HUES6 (cell line): Measurements from ENCODE around the gene BAX.
"Not testable (repeated sequence)": the region's sequence is repeated elsewhere in the genome, so short reads cannot be mapped to it uniquely, and the experiment has no call there.

Experiments used
- H3K27ac ChIP-seq: 2 replicates; pipeline ENCODE4 v1.7.0; 2013; ENCODE audit warnings: low read depth, mild to moderate bottlenecking, low read length, inconsistent platforms
- H3K27me3 ChIP-seq: 2 replicates; pipeline ENCODE4 v1.6.1; 2013; ENCODE audit warnings: low read length; ENCODE audit not compliant: control insufficient read depth, insufficient read depth
- H3K36me3 ChIP-seq: 2 replicates; pipeline ENCODE4 v1.6.1; 2013; ENCODE audit warnings: low read length; ENCODE audit not compliant: control insufficient read depth, insufficient read depth
- H3K4me1 ChIP-seq: 2 replicates; pipeline ENCODE4 v1.6.1; 2013; ENCODE audit warnings: low read length; ENCODE audit not compliant: control insufficient read depth, insufficient read depth
- H3K4me3 ChIP-seq: 2 replicates; pipeline ENCODE4 v1.5.1; 2013; ENCODE audit warnings: low read depth, low read length
- H3K9ac ChIP-seq: one replicate; pipeline ENCODE4 v1.6.1; 2013; ENCODE audit warnings: mild to moderate bottlenecking, low read length
- H3K9me3 ChIP-seq: 2 replicates; pipeline ENCODE4 v1.6.1; 2013; ENCODE audit warnings: low read depth, low read length; ENCODE audit not compliant: control insufficient read depth, insufficient read depth

BAX gene

DNA sequence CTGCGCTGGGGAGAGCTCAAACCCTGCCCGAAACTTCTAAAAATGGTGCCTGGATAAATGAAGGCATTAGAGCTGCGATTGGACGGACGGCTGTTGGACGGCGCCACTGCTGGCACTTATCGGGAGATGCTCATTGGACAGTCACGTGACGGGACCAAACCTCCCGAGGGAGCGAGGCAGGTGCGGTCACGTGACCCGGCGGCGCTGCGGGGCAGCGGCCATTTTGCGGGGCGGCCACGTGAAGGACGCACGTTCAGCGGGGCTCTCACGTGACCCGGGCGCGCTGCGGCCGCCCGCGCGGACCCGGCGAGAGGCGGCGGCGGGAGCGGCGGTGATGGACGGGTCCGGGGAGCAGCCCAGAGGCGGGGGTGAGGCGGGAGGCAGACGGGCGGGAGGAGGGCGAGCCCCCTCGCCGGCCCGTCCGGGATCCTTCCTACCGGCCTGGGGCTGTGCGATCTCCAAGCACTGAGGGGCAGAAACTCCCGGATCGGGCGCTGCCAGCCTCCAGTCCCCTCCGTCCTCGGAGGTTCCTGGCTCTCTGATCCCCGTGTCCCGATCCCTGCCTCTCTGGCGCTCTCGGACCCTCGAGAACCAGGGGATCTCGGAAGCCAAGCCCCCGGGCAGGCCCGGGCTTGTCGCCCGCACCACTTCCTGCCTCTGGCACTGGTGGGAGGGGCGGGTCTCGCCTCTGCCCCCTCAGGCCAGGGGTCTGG is at the start of gene BAX:
Gene BAX, plus strand, starts transcription at position 281 of the 713 bp plus-strand sequence. Its CDS starts 54 bp downstream, at position 335.
- Histone ChIP-seq H3K4me3 (peak within 1 kb of the TSS; percentile 92), H3K9ac (peak within 1 kb of the TSS; percentile 99), H3K27me3 (no peaks in the 10 kb centered on the region), H3K4me1 (peaks cover 10% of the 10 kb centered on the region), H3K36me3 (peaks cover 27% of the 10 kb centered on the region), H3K9me3 (no peaks in the 10 kb centered on the region), H3K27ac (peak within 1 kb of the TSS; percentile 96)

DNA sequence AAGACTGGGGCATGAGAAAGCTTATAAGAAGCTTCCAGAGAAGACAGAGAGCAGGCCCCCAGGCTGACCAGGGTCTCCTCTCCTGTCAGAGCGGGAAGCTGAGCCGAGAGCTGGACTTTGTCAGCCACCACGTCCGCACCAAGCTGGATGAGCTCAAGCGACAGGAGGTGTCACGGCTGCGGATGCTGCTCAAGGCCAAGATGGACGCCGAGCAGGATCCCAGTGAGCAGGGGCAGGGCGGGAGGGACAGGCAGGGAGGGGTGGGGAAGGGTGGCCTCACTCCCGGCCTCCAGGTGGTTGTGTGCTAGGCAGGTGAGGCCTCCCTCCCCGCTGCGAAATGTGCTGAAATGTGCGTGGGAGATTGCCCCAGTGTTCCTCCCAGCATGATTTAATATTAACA is 49.0 kb upstream of the BAX start:
- Histone ChIP-seq H3K27me3 (no peaks in the 10 kb centered on the region), H3K27ac (no peak overlapping the region), H3K36me3 (peaks cover 58% of the 10 kb centered on the region), H3K4me3 (no peak overlapping the region), H3K9ac (no peak overlapping the region), H3K9me3 (no peaks in the 10 kb centered on the region), H3K4me1 (no peaks in the 10 kb centered on the region)

DNA sequence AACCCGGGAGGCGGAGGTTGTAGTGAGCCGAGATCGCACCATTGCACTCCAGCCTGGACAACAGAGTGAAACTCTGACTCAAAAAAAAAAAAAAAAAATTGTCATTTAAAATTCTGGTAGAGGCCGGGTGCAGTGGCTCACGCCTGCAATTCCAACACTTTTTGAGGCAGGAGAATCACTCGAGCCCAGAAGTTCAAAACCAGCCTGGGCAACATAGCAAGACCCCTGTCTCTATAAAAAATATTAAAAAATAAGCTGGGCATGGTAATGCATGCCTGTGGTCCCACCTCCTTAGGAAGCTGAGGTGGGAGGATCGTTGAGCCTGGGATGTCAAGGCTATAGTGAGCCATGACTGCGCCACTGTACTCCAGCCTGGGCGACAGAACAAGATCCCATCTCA is 48.4 kb upstream of the BAX start:
- H3K27me3 ChIP-seq = no peaks in the 10 kb centered on the region
- no peak overlapping the region for H3K27ac ChIP-seq
- H3K9me3 ChIP-seq = no peaks in the 10 kb centered on the region
- H3K4me3 ChIP-seq = no peak overlapping the region
- no peak overlapping the region for H3K9ac ChIP-seq
- no peaks in the 10 kb centered on the region for H3K4me1 ChIP-seq
- H3K36me3 ChIP-seq = peaks cover 64% of the 10 kb centered on the region

DNA sequence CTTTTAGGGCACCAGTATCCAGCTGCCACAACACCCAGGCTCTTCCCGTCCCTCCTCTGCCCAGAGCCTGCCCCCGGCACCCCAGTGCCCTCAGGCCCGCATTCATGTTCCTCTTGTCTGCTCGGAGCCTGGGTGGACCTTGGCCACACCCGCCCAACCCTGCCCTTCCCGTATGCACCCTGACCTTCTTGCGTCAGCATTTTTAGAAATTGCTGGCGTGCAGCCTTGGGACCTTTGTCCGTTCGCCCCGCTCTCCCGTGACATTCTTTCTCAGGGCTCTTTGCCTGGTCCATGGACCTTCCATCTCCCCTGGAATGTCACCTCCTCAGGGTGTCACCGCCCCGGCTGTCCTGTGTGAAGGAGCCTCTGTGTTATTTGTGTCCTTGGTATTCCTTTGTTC is 47.0 kb upstream of the BAX start:
- H3K9ac ChIP-seq = no peak overlapping the region
- no peaks in the 10 kb centered on the region for H3K4me1 ChIP-seq
- no peaks in the 10 kb centered on the region for H3K9me3 ChIP-seq
- no peak overlapping the region for H3K4me3 ChIP-seq
- H3K27ac ChIP-seq = no peak overlapping the region
- H3K27me3 ChIP-seq = no peaks in the 10 kb centered on the region
- peaks cover 71% of the 10 kb centered on the region for H3K36me3 ChIP-seq

DNA sequence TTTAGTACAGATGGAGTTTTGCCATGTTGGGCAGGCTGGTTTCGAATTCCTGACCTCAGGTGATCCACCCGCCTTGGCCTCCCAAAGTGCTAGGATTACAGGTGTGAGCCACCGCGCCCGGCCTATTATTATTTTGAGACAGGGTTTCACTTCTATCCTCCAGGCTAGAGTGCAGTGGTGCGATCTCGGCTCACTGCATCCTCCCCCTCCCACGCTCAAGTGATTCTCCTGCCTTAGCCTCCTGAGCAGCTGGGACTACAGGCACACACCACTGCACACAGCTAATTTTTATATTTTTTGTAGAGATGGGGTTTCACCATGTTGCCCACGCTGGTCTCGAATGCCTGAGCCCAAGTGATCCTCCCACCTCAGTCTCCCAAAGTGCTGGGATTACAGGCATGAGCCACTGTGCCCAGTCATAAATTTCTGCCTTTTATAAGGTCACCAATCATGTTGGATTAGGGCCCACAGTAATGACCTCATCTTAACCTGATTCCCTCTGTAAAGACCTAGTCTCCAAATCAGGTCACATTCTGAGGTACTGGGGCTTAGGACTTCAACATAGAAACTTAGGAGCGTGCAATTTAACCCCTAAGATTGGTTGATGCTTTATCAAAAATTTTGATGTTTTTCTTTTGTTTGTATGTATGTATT is 45.1 kb upstream of the BAX start:
- not testable (repeated sequence) for H3K27ac ChIP-seq, H3K4me1 ChIP-seq, H3K9me3 ChIP-seq, H3K9ac ChIP-seq, H3K27me3 ChIP-seq, H3K4me3 ChIP-seq
- H3K36me3 ChIP-seq = peaks cover 82% of the 10 kb centered on the region

DNA sequence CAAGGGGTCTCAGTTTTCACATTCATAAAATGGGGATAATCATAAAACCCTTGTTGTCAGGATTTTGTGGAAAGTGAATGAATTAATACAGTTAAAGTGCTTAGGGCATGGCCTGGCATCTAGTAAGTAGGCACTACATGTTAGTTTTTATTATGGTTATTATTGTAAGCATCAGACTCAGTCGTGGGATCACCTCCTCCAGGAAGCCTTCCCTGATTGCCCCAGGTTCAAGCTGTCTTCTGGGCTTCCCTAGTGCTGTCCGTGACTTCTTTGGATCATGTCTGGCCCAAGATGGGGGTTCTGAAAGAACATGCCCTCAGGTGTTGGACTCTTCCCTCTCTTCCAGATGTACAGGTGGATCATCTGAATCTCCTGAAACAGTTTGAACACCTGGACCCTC is 43.9 kb upstream of the BAX start:
- H3K27me3 ChIP-seq = no peaks in the 10 kb centered on the region
- no peaks in the 10 kb centered on the region for H3K9me3 ChIP-seq
- no peaks in the 10 kb centered on the region for H3K4me1 ChIP-seq
- H3K4me3 ChIP-seq = no peak overlapping the region
- no peak overlapping the region for H3K9ac ChIP-seq
- H3K36me3 ChIP-seq = peaks cover 77% of the 10 kb centered on the region
- no peak overlapping the region for H3K27ac ChIP-seq

DNA sequence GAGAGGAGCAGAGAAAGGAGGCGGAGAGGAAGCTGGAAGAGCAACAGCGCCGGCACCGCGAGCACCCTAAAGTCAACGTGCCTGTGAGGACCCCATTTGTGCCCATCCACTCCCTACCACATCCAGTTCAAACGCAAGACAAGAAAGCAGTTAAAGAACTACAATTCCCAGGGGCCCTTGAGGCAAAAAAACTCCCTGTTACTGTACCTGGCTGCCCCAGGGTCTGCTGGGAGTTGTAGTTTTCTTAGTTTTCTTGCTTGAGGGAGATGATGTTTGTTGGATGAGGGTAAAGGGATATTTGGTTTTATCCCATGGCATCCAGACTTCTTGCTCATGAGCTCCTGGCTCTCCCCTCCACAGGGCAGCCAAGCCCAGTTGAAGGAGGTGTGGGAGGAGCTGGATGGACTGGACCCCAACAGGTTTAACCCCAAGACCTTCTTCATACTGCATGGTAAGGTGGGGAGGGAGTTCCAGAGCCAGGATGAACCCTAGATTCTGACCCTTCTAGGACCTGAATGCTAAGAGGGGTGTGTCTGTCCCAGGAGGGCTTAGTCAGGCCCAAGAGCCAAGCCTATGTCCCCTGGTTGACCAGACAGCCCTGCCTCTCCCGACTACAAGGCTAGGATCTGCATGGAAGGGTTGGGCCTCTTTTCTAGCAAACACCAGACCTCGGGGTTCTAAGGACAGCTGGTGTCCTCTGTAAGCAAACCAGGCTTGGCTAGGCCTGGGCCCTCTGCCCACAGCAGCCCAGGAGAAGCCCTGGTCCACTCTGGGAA is 41.4 kb upstream of the BAX start:
- no peaks in the 10 kb centered on the region for H3K4me1 ChIP-seq
- H3K9ac ChIP-seq = no peak overlapping the region
- no peak overlapping the region for H3K27ac ChIP-seq
- H3K27me3 ChIP-seq = no peaks in the 10 kb centered on the region
- no peaks in the 10 kb centered on the region for H3K9me3 ChIP-seq
- H3K4me3 ChIP-seq = no peak overlapping the region
- peaks cover 65% of the 10 kb centered on the region for H3K36me3 ChIP-seq

DNA sequence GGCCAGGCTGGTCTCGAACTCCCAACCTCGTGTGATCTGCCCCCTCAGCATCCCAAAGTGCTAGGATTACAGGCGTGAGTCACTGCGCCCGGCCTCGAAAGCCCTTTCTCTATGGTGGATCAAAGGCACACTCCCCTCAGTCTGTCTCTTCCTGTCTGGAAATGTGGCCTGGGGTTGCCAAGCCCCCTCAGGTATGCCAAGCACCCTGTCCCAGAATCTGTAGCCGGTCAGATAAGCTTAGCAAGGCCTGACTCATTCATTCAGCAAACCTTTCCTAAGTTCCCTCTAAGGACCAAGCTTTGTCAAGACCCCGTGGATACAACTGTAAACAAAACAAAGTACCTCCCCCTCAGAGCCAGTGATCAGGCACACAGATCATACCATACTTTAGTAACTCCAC is 40.5 kb upstream of the BAX start:
- Histone ChIP-seq H3K4me1 (no peaks in the 10 kb centered on the region), H3K36me3 (peaks cover 66% of the 10 kb centered on the region), H3K27ac (no peak overlapping the region), H3K9ac (no peak overlapping the region), H3K4me3 (no peak overlapping the region), H3K27me3 (no peaks in the 10 kb centered on the region), H3K9me3 (no peaks in the 10 kb centered on the region)

DNA sequence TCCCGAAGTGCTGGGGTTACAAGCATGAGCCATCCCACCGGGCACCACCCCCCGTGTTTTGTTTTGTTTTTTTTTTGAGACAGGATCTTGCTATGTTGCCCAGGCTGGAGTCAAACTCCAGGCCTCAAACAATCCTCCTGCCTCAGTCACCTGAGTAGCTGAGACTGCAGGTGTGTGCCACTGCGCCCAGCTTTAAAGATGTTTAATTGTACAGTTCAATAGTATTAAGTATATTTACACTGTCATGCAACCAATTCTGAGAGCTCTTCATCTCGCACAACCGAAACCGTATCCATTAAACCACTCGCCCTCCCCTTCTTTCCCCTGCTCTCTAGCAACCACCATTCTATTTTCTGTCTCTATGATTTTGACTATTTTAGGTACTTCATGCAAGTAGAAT is 38.9 kb upstream of the BAX start:
- peaks cover 63% of the 10 kb centered on the region for H3K36me3 ChIP-seq
- H3K4me3 ChIP-seq = no peak overlapping the region

DNA sequence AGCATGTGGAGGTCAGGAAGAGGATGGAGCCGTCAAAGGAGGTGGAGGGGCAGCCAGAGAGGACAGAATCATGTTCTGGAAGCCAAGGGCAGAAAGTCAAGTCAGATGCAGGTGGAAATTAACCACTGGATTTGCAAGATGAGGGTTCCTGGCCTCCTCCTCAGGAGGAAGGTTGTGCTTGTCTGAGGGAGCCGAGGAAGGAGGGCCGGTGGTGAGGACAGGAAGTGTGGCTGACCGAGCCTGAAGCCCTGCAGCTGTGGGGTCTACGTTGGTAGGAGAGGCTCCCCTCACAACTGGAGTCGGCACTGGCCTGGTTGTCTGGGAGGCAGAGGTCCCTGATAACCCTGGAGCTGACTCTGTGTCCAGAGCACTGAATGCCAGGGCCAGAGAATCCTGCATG is 36.6 kb upstream of the BAX start:
- no peak overlapping the region for H3K9ac ChIP-seq
- no peaks in the 10 kb centered on the region for H3K4me1 ChIP-seq
- no peaks in the 10 kb centered on the region for H3K9me3 ChIP-seq
- no peak overlapping the region for H3K4me3 ChIP-seq
- no peak overlapping the region for H3K27ac ChIP-seq
- no peaks in the 10 kb centered on the region for H3K27me3 ChIP-seq
- H3K36me3 ChIP-seq = peaks cover 62% of the 10 kb centered on the region

More for the DNA sequence above, 38.9 kb upstream of the BAX start:
- H3K27ac ChIP-seq = no peak overlapping the region
- no peaks in the 10 kb centered on the region for H3K9me3 ChIP-seq
- H3K9ac ChIP-seq = no peak overlapping the region
- no peaks in the 10 kb centered on the region for H3K27me3 ChIP-seq
- no peaks in the 10 kb centered on the region for H3K4me1 ChIP-seq

DNA sequence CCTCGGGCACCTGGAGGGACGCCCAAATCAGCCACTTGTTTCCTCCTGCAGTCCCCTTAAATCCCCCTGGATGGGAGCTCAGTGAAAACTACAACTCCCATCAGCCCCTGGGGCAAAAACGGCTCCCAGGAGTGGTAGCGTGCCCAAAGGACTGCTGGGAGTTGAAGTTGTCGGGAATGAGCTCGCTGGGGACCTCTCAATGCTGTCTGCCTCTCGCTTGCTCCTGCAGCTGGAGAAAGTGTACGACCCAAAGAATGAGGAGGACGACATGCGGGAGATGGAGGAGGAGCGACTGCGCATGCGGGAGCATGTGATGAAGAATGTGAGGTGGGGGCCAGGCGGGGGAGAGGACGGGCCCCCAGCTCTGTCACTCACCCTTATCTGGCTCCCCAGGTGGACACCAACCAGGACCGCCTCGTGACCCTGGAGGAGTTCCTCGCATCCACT is 35.9 kb upstream of the BAX start:
- no peak overlapping the region for H3K9ac ChIP-seq
- no peaks in the 10 kb centered on the region for H3K9me3 ChIP-seq
- peaks cover 57% of the 10 kb centered on the region for H3K36me3 ChIP-seq
- no peaks in the 10 kb centered on the region for H3K4me1 ChIP-seq
- H3K27ac ChIP-seq = no peak overlapping the region
- H3K4me3 ChIP-seq = no peak overlapping the region
- H3K27me3 ChIP-seq = no peaks in the 10 kb centered on the region
